Measurements from ENCODE around the gene PIP5K1B. TPM values are rescaled to one million over a fixed set of nuclear protein-coding genes. Genes with fewer than 3 reads are reported as not detected.

The PIP5K1B gene
- total RNA-seq, 2 donors from 2014 or later, result 0.17 to 0.37 TPM

GRCh38 chr9:68717552-68718443 lies 12.8 kb downstream of the PIP5K1B start:
- no peaks in the 10 kb centered on the region for H3K36me3 Mint-ChIP-seq (ENCODE audit: low read depth)
- no peaks in the 10 kb centered on the region for H3K4me1 Mint-ChIP-seq
- no peak overlapping the region for H3K4me3 Mint-ChIP-seq
- no peak overlapping the region for H3K27ac Mint-ChIP-seq
- peaks cover 32% of the 10 kb centered on the region for H3K27me3 Mint-ChIP-seq
- no peak for ATAC-seq (replicated peaks)
- H3K9me3 Mint-ChIP-seq, result no peaks in the 10 kb centered on the region

- no peaks in the 10 kb centered on the region for H3K4me1 Mint-ChIP-seq
- H3K27ac Mint-ChIP-seq, result no peak overlapping the region
- no peaks in the 10 kb centered on the region for H3K36me3 Mint-ChIP-seq (ENCODE audit: low read depth)
- no peak overlapping the region for H3K4me3 Mint-ChIP-seq
- peaks cover 33% of the 10 kb centered on the region for H3K27me3 Mint-ChIP-seq
- H3K9me3 Mint-ChIP-seq, result no peaks in the 10 kb centered on the region
- no peak for ATAC-seq (replicated peaks)
Observed at GRCh38 chr9:68719847-68720246, 14.8 kb downstream of the PIP5K1B start.

- no peak for ATAC-seq (replicated peaks)
- Mint-ChIP-seq H3K36me3 (ENCODE audit: low read depth) (no peaks in the 10 kb centered on the region), H3K9me3 (no peaks in the 10 kb centered on the region), H3K27ac (no peak overlapping the region), H3K4me3 (no peak overlapping the region), H3K4me1 (no peaks in the 10 kb centered on the region), H3K27me3 (peaks cover 29% of the 10 kb centered on the region)
Observed at GRCh38 chr9:68720656-68721313, 15.7 kb downstream of the PIP5K1B start.

GRCh38 chr9:68721666-68722330 lies 16.8 kb downstream of the PIP5K1B start:
- Mint-ChIP-seq H3K27me3 (peaks cover 31% of the 10 kb centered on the region), H3K4me1 (no peaks in the 10 kb centered on the region), H3K27ac (no peak overlapping the region), H3K36me3 (ENCODE audit: low read depth) (no peaks in the 10 kb centered on the region), H3K9me3 (no peaks in the 10 kb centered on the region), H3K4me3 (no peak overlapping the region)
- no peak for ATAC-seq (replicated peaks)

GRCh38 chr9:68725070-68725469 lies 20.0 kb downstream of the PIP5K1B start:
- Mint-ChIP-seq H3K36me3 (ENCODE audit: low read depth) (no peaks in the 10 kb centered on the region), H3K4me3 (no peak overlapping the region), H3K27me3 (peaks cover 46% of the 10 kb centered on the region), H3K27ac (no peak overlapping the region), H3K4me1 (no peaks in the 10 kb centered on the region), H3K9me3 (no peaks in the 10 kb centered on the region)
- ATAC-seq (replicated peaks), result no peak

GRCh38 chr9:68726489-68726888 lies 21.4 kb downstream of the PIP5K1B start:
- no peaks in the 10 kb centered on the region for H3K4me1 Mint-ChIP-seq
- H3K9me3 Mint-ChIP-seq, result no peaks in the 10 kb centered on the region
- H3K27ac Mint-ChIP-seq, result no peak overlapping the region
- peaks cover 46% of the 10 kb centered on the region for H3K27me3 Mint-ChIP-seq
- no peak overlapping the region for H3K4me3 Mint-ChIP-seq
- ATAC-seq (replicated peaks), result no peak
- H3K36me3 Mint-ChIP-seq (ENCODE audit: low read depth), result no peaks in the 10 kb centered on the region

GRCh38 chr9:68727636-68728035 lies 22.6 kb downstream of the PIP5K1B start:
- Mint-ChIP-seq H3K4me1 (no peaks in the 10 kb centered on the region), H3K9me3 (no peaks in the 10 kb centered on the region), H3K27ac (no peak overlapping the region), H3K36me3 (ENCODE audit: low read depth) (no peaks in the 10 kb centered on the region), H3K27me3 (peaks cover 49% of the 10 kb centered on the region), H3K4me3 (no peak overlapping the region)
- ATAC-seq (replicated peaks), result no peak

GRCh38 chr9:68728731-68729130 lies 23.7 kb downstream of the PIP5K1B start:
- no peaks in the 10 kb centered on the region for H3K36me3 Mint-ChIP-seq (ENCODE audit: low read depth)
- H3K4me1 Mint-ChIP-seq, result no peaks in the 10 kb centered on the region
- no peak overlapping the region for H3K4me3 Mint-ChIP-seq
- no peak overlapping the region for H3K27ac Mint-ChIP-seq
- H3K9me3 Mint-ChIP-seq, result no peaks in the 10 kb centered on the region
- no peak for ATAC-seq (replicated peaks)
- peaks cover 42% of the 10 kb centered on the region for H3K27me3 Mint-ChIP-seq

GRCh38 chr9:68730570-68731235 lies 25.7 kb downstream of the PIP5K1B start:
- H3K36me3 Mint-ChIP-seq (ENCODE audit: low read depth), result no peaks in the 10 kb centered on the region
- peaks cover 40% of the 10 kb centered on the region for H3K27me3 Mint-ChIP-seq
- no peaks in the 10 kb centered on the region for H3K9me3 Mint-ChIP-seq
- no peaks in the 10 kb centered on the region for H3K4me1 Mint-ChIP-seq
- no peak overlapping the region for H3K4me3 Mint-ChIP-seq
- no peak for ATAC-seq (replicated peaks)
- H3K27ac Mint-ChIP-seq, result no peak overlapping the region

- Mint-ChIP-seq H3K9me3 (no peaks in the 10 kb centered on the region), H3K27me3 (peaks cover 41% of the 10 kb centered on the region), H3K4me3 (no peak overlapping the region), H3K36me3 (ENCODE audit: low read depth) (no peaks in the 10 kb centered on the region), H3K27ac (no peak overlapping the region), H3K4me1 (no peaks in the 10 kb centered on the region)
- ATAC-seq (replicated peaks), result no peak
Observed at GRCh38 chr9:68731857-68732256, 26.8 kb downstream of the PIP5K1B start.

- Mint-ChIP-seq H3K9me3 (no peaks in the 10 kb centered on the region), H3K27ac (no peak overlapping the region), H3K36me3 (ENCODE audit: low read depth) (no peaks in the 10 kb centered on the region)
Observed at GRCh38 chr9:68732405-68733020, 27.5 kb downstream of the PIP5K1B start.

GRCh38 chr9:68733021-68733405 lies 28.0 kb downstream of the PIP5K1B start:
- H3K36me3 Mint-ChIP-seq (ENCODE audit: low read depth), result no peaks in the 10 kb centered on the region
- no peak overlapping the region for H3K27ac Mint-ChIP-seq
- no peaks in the 10 kb centered on the region for H3K4me1 Mint-ChIP-seq
- peaks cover 32% of the 10 kb centered on the region for H3K27me3 Mint-ChIP-seq
- no peaks in the 10 kb centered on the region for H3K9me3 Mint-ChIP-seq
- ATAC-seq (replicated peaks), result no peak
- no peak overlapping the region for H3K4me3 Mint-ChIP-seq

More at GRCh38 chr9:68732405-68733020, 27.5 kb downstream of the PIP5K1B start:
- ATAC-seq (replicated peaks), result no peak
- H3K27me3 Mint-ChIP-seq, result peaks cover 37% of the 10 kb centered on the region
- no peak overlapping the region for H3K4me3 Mint-ChIP-seq
- no peaks in the 10 kb centered on the region for H3K4me1 Mint-ChIP-seq

- no peaks in the 10 kb centered on the region for H3K4me1 Mint-ChIP-seq
Observed at GRCh38 chr9:68738358-68738757, 33.3 kb downstream of the PIP5K1B start.

GRCh38 chr9:68739621-68740174 lies 34.7 kb downstream of the PIP5K1B start:
- ATAC-seq (replicated peaks), result no peak
- Mint-ChIP-seq H3K9me3 (no peaks in the 10 kb centered on the region), H3K36me3 (ENCODE audit: low read depth) (no peaks in the 10 kb centered on the region), H3K27me3 (peaks cover 27% of the 10 kb centered on the region), H3K4me3 (no peak overlapping the region), H3K4me1 (no peaks in the 10 kb centered on the region), H3K27ac (no peak overlapping the region)

More at GRCh38 chr9:68738358-68738757, 33.3 kb downstream of the PIP5K1B start:
- no peak overlapping the region for H3K27ac Mint-ChIP-seq
- no peak overlapping the region for H3K4me3 Mint-ChIP-seq
- no peak for ATAC-seq (replicated peaks)
- no peaks in the 10 kb centered on the region for H3K36me3 Mint-ChIP-seq (ENCODE audit: low read depth)
- H3K27me3 Mint-ChIP-seq, result peaks cover 34% of the 10 kb centered on the region
- no peaks in the 10 kb centered on the region for H3K9me3 Mint-ChIP-seq

Measured in activated T-helper 17 cell treated with anti-CD3 and anti-CD28 coated beads, Interleukin-2, amount 50 U/mL, for 72 hours (primary cell).